HL-60/S4 treated with phorbol 12-myristate 13-acetate at 8.2 ng/mL for 4 days and 3 days (cell line): Measurements from ENCODE around the gene SPATA9.
"Not testable (repeated sequence)": the region's sequence is repeated elsewhere in the genome, so short reads cannot be mapped to it uniquely, and the experiment has no call there.

Experiments
- in situ Hi-C: fragments of 300-500 bp; cut with MboI; formaldehyde crosslinking; loops from 2 replicates; pipeline ENCODE4 v1.15.0; 2022; ENCODE audit warnings: low sequenced_read_pairs

SPATA9 gene

GRCh38 chr5:95647886-95648860, 34.6 kb downstream of the SPATA9 start:
- in situ Hi-C loops = no loop called here

- in situ Hi-C loops = no loop called here
Observed at GRCh38 chr5:95646569-95647431, 36.0 kb downstream of the SPATA9 start, which contains the start of gene RFESD. RFESD (plus strand) TSS chr5:95646777; CDS start chr5:95652272, 5,495 bp downstream.

GRCh38 chr5:95646226-95646568, 36.6 kb downstream of the SPATA9 start:
- in situ Hi-C loops = not testable (repeated sequence)

- in situ Hi-C loops = no loop called here
Observed at GRCh38 chr5:95644351-95645042, 38.3 kb downstream of the SPATA9 start.

- in situ Hi-C loops = no loop called here
Observed at GRCh38 chr5:95643152-95643551, 39.6 kb downstream of the SPATA9 start.

GRCh38 chr5:95641741-95642220, 41.0 kb downstream of the SPATA9 start:
- in situ Hi-C loops = no loop called here

- in situ Hi-C loops = no loop called here
Observed at GRCh38 chr5:95638632-95639031, 44.2 kb downstream of the SPATA9 start.

- in situ Hi-C loops = no loop called here
Observed at GRCh38 chr5:95634081-95634480, 48.7 kb downstream of the SPATA9 start.

GRCh38 chr5:95633671-95634070, 49.1 kb downstream of the SPATA9 start:
- in situ Hi-C loops = no loop called here

- in situ Hi-C loops = not testable (repeated sequence)
Observed at GRCh38 chr5:95632942-95633341, 49.8 kb downstream of the SPATA9 start.

- in situ Hi-C loops = no loop called here
Observed at GRCh38 chr5:95631991-95632675, 50.7 kb downstream of the SPATA9 start.

GRCh38 chr5:95631255-95631958, 51.4 kb downstream of the SPATA9 start:
- in situ Hi-C loops = no loop called here

- in situ Hi-C loops = no loop called here
Observed at GRCh38 chr5:95630394-95630917, 52.3 kb downstream of the SPATA9 start.

GRCh38 chr5:95628933-95629332, 53.9 kb downstream of the SPATA9 start:
- in situ Hi-C loops = no loop called here

- in situ Hi-C loops = no loop called here
Observed at GRCh38 chr5:95627971-95628810, 54.6 kb downstream of the SPATA9 start.

GRCh38 chr5:95626701-95627100, 56.1 kb downstream of the SPATA9 start:
- in situ Hi-C loops = no loop called here

GRCh38 chr5:95624368-95624767, 58.4 kb downstream of the SPATA9 start:
- in situ Hi-C loops = no loop called here

GRCh38 chr5:95623706-95624105, 59.1 kb downstream of the SPATA9 start:
- in situ Hi-C loops = no loop called here
